ENCODE results near the gene MRNIP.

DNA sequence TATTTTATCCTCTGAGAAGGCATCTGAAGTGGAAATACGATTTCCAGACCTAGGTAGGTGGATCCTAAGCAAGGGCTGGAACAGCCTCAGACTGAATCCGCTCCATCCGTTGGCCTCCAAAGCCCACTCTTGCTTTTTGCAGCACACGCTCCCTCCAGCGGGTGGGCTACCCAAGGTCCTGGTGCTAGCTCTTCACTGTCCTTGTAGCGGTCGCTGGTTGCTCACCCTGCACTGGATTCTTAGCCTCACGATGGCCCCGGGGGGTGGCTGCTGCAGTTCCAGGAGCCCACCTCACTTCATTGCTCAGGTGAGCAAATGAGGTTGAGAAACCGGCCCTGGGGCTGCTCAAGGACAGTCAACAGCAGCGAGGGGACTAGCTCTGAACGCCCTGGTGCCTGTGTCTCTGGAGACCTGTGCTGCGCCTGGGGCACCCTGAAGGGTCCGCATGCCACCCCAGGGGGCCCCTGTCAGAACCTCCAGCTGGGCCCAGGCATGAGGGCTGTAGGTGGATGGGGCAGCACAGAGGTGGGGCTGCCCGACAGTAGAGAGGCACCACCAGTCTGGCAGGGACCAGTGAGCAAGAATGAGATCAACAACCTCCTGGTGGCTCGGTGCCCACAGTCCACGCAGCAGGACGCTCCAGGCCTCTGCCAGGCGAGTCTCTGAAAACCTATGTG is 56.3 kb downstream of the MRNIP start:
- no peak for TF ChIP-seq CTCF (IDR thresholded peaks at IDR 0.05 in 8 of 11, conservative IDR thresholded peaks at IDR 0.05 in 3 of 11)
- no peak for TF ChIP-seq POLR2A (IDR thresholded peaks at IDR 0.05)
